ENCODE results near the gene NDUFAF3.

DNA sequence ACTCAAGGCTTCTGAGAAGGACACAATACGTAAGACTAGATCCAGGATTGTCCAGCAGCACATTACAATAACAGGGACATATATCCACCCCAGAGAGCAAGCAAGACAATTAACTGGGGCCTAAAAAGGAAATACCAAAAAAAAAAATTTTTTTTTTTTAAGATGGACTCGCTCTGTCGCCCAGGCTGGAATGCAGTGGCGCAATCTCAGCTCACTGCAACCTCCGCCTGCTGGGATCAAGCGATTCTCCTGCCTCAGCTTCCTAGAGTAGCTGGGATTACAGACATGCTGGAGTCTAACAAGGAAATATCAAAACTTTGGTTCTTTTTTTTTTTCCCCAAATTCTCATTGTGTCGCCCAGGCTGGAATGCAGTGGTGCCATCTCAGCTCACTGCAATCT lies 36.1 kb downstream of the NDUFAF3 start:
- TF ChIP-seq CTCF (IDR thresholded peaks at IDR 0.05; ENCODE audit: insufficient read depth, low read length) (no peak), POLR2AphosphoS5 (IDR thresholded peaks at IDR 0.05; ENCODE audit: low read depth) (no peak), SPI1 (IDR thresholded peaks at IDR 0.05; ENCODE audit: borderline replicate concordance, low read depth) (no peak), GABPA (IDR thresholded peaks at IDR 0.05; ENCODE audit: low read depth) (no peak), REST (IDR thresholded peaks at IDR 0.05; ENCODE audit: insufficient replicate concordance, low read depth) (no peak)
